K562 (cell line): ENCODE measurements around the gene ITPKA. TPM values are rescaled to one million over a fixed set of nuclear protein-coding genes. Genes with fewer than 3 reads are reported as not detected.

Source experiments
- ARNT ChIP-seq, 2 experiments: fragments of 450-650 bp; IDR thresholded peaks; 2 replicates each; pipeline ENCODE4 v1.6.1; 2016; ENCODE audit warnings: mild to moderate bottlenecking in 1 of 2
- CHCHD3 ChIP-seq: fragments of 250-450 bp; sonication (Bioruptor Pico); IDR thresholded peaks from 2 replicates; pipeline ENCODE4 v2.1.2; 2022; ENCODE audit warnings: mild to moderate bottlenecking
- COPS2 ChIP-seq: fragments of 450-650 bp; conservative IDR thresholded peaks from 2 replicates; pipeline ENCODE4 v1.6.1; 2016; ENCODE audit warnings: mild to moderate bottlenecking, moderate library complexity
- ELK3 ChIP-seq: fragments of 450-650 bp; formaldehyde crosslinking; IDR thresholded peaks from 2 replicates; pipeline ENCODE4 v1.4.0; 2020; ENCODE audit warnings: mild to moderate bottlenecking
- EP400 ChIP-seq: fragments of 450-650 bp; IDR thresholded peaks from 2 replicates; pipeline ENCODE4 v1.6.1; 2017; ENCODE audit warnings: antibody characterized with exemption, mild to moderate bottlenecking, moderate library complexity
- HDAC8 ChIP-seq: fragments of 450-650 bp; IDR thresholded peaks from 2 replicates; pipeline ENCODE4 v1.6.1; 2016; ENCODE audit warnings: mild to moderate bottlenecking, missing genetic modification characterization, moderate library complexity, missing compliant biosample characterization
- LCOR ChIP-seq: sonication (generic); formaldehyde crosslinking; IDR thresholded peaks from 2 replicates; pipeline ENCODE4 v1.8.0; 2022; ENCODE audit warnings: mild to moderate bottlenecking, missing genetic modification reagents
- MAFK ChIP-seq: IDR thresholded peaks from 2 replicates; pipeline ENCODE4 v1.6.1; 2011; ENCODE audit warnings: low read length, improper control_type of control experiment
- NONO ChIP-seq, 2 experiments: fragments of 200-400 bp in 1 of 2; fragments of 450-650 bp in 1 of 2; formaldehyde crosslinking in 1 of 2; IDR thresholded peaks; 2 replicates each; pipeline ENCODE4 v1.6.1; 2017; ENCODE audit warnings: low read depth in 2 of 2, mild to moderate bottlenecking in 2 of 2, moderate library complexity in 2 of 2, low read length in 1 of 2
- PHB2 ChIP-seq: fragments of 450-650 bp; IDR thresholded peaks from 2 replicates; pipeline ENCODE4 v1.6.1; 2017; ENCODE audit warnings: low read depth
- PTTG1 ChIP-seq: fragments of 450-650 bp; IDR thresholded peaks from 2 replicates; pipeline ENCODE4 v1.6.1; 2016; ENCODE audit warnings: low read depth, mild to moderate bottlenecking, missing genetic modification characterization, missing compliant biosample characterization
- RBM15 ChIP-seq: fragments of 200-400 bp; formaldehyde crosslinking; IDR thresholded peaks from 2 replicates; pipeline ENCODE4 v1.6.1; 2018; ENCODE audit warnings: mild to moderate bottlenecking, low read length, moderate library complexity; ENCODE audit not compliant: insufficient read depth
- SIRT6 ChIP-seq: IDR thresholded peaks from one replicate; pipeline ENCODE4 v1.6.1; 2012; ENCODE audit warnings: low read depth, mild to moderate bottlenecking, control low read depth, inconsistent platforms, low read length, moderate library complexity
- TARDBP ChIP-seq: fragments of 450-650 bp; IDR thresholded peaks from 2 replicates; pipeline ENCODE4 v1.6.1; 2016
- TEAD2 ChIP-seq: fragments of 450-650 bp; IDR thresholded peaks from 2 replicates; pipeline ENCODE4 v1.6.1; 2016; ENCODE audit warnings: missing genetic modification characterization, control low read depth, missing compliant biosample characterization
- TOE1 ChIP-seq, 2 experiments: fragments of 450-650 bp in 1 of 2; sonication (generic) in 1 of 2; formaldehyde crosslinking in 1 of 2; IDR thresholded peaks; 2 replicates each; pipeline versions ENCODE4 v1.7.1 to v1.8.0; 2016 to 2022; ENCODE audit warnings: borderline replicate concordance in 2 of 2, mild to moderate bottlenecking in 2 of 2, antibody characterized with exemption in 1 of 2, inconsistent platforms in 1 of 2, low read depth in 1 of 2, missing genetic modification reagents in 1 of 2, moderate library complexity in 1 of 2
- ZNF124 ChIP-seq: sonication (generic); formaldehyde crosslinking; IDR thresholded peaks from 2 replicates; pipeline ENCODE4 v1.8.1; 2022; ENCODE audit warnings: missing genetic modification reagents
- ZNF592 ChIP-seq: fragments of 450-650 bp; IDR thresholded peaks from 2 replicates; pipeline ENCODE4 v1.6.1; 2017; ENCODE audit warnings: antibody characterized with exemption, mild to moderate bottlenecking
- polyA plus RNA-seq, 8 experiments: library from polyadenylated mRNA; depleted of rRNA in 4 of 8; stranded (reverse) in 5 of 8; unstranded in 3 of 8; fragments of >200 nt; fragmentation: Nextera tagmentation in 2 of 8; fragmentation: Illumina TruSeq in 1 of 8; extraction: Ambion mirVana in 2 of 8; extraction: Trizol in 1 of 8; gene quantifications; 2 replicates each; pipeline versions ENCODE4 v1.2.1 to v1.2.3, GENCODE V29; 2011 to 2014; ENCODE audit warnings: inconsistent platforms in 1 of 8, missing spikeins in 1 of 8
- total RNA-seq, 7 experiments: library from RNA; depleted of rRNA in 6 of 7; stranded (reverse); fragments of >200 nt in 6 of 7; fragmentation: Illumina TruSeq in 2 of 7; extraction: Trizol in 2 of 7; gene quantifications; 2 replicates each; pipeline versions ENCODE4 v1.2.1 to v1.2.3, GENCODE V29; 2011 to 2021; ENCODE audit warnings: low replicate concordance in 1 of 7

ITPKA gene
- total and polyA plus RNA-seq, 9 of the 15 experiments (the other 6 are each of a cell fraction or from before 2014, with no cell fraction given) = 0.14 to 68.4 (median 11.5) TPM

- 0 out of 2 replicates have a peak, but pooled peaks have one; percentile 28 for TF ChIP-seq ZNF592
- 0 out of 2 replicates have a peak, but pooled peaks have one; percentile 26 for TF ChIP-seq LCOR
- TF ChIP-seq PTTG1 (tag) = no peak
- TF ChIP-seq MAFK = no peak
- TF ChIP-seq ARNT (IDR thresholded peaks at IDR 0.05) = peak in 1 of 2 experiments; percentile 38; a peak in 1 of 4 replicates
- TF ChIP-seq CHCHD3 = no peak
- no peak for TF ChIP-seq NONO (IDR thresholded peaks at IDR 0.05; ENCODE audit: low read depth in 2 of 2, low read length in 1 of 2)
- 0 out of 2 replicates have a peak, but pooled peaks have one; percentile 16 for TF ChIP-seq EP400
- TF ChIP-seq PHB2 = no peak
- no peak for TF ChIP-seq RBM15
- no peak for TF ChIP-seq TARDBP
- no peak for TF ChIP-seq SIRT6
- no peak for TF ChIP-seq ZNF124 (CRISPR knock-in tag)
- TF ChIP-seq ELK3 (CRISPR knock-in tag) = no peak
- no peak for TF ChIP-seq HDAC8 (tag)
- no peak for TF ChIP-seq COPS2
- TF ChIP-seq TEAD2 = no peak
- 0 out of 2 replicates have a peak, but pooled peaks have one; percentile 26 for TF ChIP-seq TOE1 (IDR thresholded peaks at IDR 0.05; ENCODE audit: borderline replicate concordance)
- no peak for TF ChIP-seq TOE1 (CRISPR knock-in tag; IDR thresholded peaks at IDR 0.05; ENCODE audit: borderline replicate concordance, low read depth)
Observed at GRCh38 chr15:41465822-41466421, 27.8 kb upstream of the ITPKA start (continued).
